HL-60/S4 treated with retinoic acid at 250 ng/mL for 4 days and 3 days (cell line): ENCODE measurements around the gene DSG1.
"Not testable (repeated sequence)": the region's sequence is repeated elsewhere in the genome, so short reads cannot be mapped to it uniquely, and the experiment has no call there.

Experiments
- in situ Hi-C: fragments of 300-500 bp; cut with MboI; formaldehyde crosslinking; loops from 2 replicates; pipeline ENCODE4 v1.7.0; 2022; ENCODE audit warnings: low sequenced_read_pairs

DSG1 gene

GRCh38 chr18:31317860-31318259, at the start of gene DSG1:
Gene DSG1, plus strand, starts transcription at chr18:31318160. Its CDS starts 141 bp downstream, at chr18:31318301.
- in situ Hi-C loops, result no loop called here

DNA sequence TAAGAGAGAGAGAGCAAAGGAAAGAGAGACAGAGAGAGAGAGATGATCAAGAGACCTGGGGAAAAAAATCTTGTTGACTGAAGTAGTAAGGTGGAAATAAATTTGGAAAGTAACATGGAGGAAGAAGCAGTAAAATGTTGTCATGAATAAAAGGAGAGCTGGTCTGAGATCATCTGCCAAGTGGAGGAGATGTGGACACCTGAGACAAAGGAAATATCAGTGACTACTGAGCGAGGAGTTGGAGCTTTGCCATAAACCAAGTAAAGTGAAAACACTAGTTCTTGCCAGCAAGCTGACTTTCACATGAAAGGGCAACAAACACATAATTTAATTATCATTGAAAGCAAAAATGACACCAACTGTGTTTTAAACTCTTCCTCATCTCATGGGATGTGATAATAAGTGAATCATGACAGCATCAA, 49.0 kb upstream of the DSG1 start:
- in situ Hi-C loops, result no loop called here

- in situ Hi-C loops, result no loop called here
Measured at GRCh38 chr18:31269566-31269965, 48.4 kb upstream of the DSG1 start.

- in situ Hi-C loops, result no loop called here
Measured at GRCh38 chr18:31270578-31270977, 47.4 kb upstream of the DSG1 start.

DNA sequence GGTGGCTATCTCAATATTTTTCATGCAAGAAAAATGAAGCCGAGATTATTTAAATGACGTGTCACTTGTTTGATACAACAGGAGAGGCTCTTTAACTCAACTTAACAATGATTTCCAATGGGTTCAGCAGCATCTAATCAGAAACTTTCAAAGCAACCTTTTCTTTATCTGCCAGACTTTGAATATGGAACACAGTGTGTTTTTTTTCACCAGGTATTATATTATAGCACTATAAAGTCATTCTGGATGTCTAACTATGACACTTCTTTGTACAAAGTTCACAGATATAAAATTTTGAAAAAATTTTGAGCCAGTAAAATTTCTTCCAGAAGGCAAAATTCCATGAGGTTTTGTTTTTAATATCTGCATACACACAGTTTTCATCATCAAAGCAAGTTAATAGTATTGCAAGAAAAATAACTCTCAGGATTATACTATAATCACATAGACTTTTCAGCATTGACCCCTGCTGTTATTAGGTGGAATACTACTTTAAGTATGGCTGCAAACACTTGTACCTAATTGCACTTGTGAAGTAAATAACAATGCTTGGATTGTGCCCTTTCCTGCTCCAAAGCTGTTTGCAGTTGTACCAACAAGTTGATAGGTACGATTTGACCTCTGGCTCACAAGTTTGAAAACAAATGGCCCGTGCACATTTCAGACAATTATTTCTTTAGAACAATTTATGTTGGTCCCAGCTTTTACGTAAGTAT, 44.0 kb upstream of the DSG1 start:
- in situ Hi-C loops, result no loop called here

GRCh38 chr18:31274931-31275330, 43.0 kb upstream of the DSG1 start:
- in situ Hi-C loops, result no loop called here

- in situ Hi-C loops, result no loop called here
Measured at GRCh38 chr18:31275722-31276463, 42.1 kb upstream of the DSG1 start.

GRCh38 chr18:31278609-31279071, 39.3 kb upstream of the DSG1 start:
- in situ Hi-C loops, result no loop called here

GRCh38 chr18:31280502-31280901, 37.5 kb upstream of the DSG1 start:
- in situ Hi-C loops, result no loop called here

GRCh38 chr18:31281437-31281836, 36.5 kb upstream of the DSG1 start:
- in situ Hi-C loops, result no loop called here

DNA sequence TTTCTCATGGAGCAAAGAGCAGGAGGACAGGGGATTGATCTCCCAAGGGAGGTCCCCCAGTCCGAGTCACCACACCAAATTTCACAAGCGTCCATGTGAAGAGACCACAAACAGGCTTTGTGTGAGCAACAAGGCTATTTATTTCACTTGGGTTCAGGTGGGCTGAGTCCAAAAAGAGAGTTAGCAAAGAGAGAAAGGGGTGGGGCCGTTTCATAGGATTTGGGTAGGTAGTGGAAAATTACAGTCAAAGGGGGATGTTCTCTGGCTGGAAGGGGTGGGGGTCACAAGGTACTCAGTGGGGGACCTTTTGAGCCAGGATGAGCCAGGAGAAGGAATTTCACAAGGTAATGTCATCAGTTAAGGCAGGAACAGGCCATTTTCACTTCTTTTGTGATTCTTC, 28.5 kb upstream of the DSG1 start:
- in situ Hi-C loops, result not testable (repeated sequence)

DNA sequence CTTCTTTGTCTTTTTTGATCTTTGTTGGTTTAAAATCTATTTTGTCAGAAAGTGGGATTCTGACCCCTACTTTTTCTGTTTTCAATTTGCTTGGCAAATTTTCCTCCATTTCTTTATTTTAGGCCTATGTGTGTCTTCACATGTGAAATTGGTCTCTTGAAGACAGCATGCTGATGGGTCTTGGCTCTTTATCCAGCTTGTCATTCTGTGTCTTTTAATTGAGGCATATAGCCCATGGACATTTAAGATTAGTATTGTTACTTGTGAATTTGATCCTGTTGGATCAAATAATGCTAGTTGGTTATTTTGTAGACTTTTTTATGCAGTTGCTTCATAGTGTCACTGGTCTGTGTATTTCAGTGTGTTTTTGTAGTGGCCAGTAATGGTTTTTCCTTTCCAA, 26.3 kb upstream of the DSG1 start:
- in situ Hi-C loops, result no loop called here

DNA sequence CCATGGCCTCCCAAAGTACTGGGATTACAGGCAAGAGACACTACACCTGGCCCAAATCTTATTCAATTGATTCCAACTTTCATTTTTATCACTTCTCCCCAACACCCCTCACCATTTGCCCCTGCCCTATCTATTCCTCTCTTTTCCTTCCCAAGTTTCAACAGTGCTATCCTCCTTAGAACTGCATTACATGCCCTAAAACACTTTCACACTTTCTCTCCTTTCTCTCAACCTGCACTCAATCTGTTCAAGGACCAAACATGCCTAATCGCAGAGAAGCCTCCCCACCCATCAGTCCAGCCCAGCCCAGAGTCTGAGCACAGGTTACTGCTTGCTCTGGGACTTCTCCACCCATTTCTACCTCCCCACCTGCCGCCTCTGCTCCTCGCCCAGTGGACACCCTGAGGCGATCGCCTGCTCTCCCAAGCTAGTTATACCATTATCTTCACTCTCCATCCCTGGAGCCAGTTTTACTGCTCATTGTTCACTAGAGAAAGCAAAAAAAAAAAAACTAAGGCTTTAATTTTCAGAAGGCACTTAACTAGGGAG, 23.7 kb upstream of the DSG1 start:
- in situ Hi-C loops, result no loop called here

GRCh38 chr18:31297248-31297647, 20.7 kb upstream of the DSG1 start:
- in situ Hi-C loops, result no loop called here

DNA sequence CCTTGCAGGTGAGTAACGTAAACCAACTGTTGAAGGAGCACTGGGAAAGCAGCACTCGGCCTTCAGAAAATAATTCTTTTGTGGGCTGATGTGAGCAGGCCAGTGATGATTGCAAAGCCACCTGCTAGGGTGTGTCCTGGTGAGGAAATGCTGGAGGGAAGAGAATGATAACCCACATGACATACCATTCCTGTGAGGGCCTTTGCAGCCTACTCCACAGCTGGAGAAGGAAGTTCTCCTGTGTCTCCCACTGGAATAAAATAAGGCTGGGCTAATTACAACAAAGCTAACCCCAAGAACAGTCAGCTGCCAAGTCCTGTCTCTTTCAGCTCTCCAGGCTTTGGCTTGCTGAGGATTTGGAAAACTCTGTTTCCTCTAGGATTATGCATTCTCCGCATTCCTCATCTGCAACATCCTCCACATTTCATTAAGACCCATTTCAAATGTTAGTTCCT, 16.7 kb upstream of the DSG1 start:
- in situ Hi-C loops, result no loop called here

DNA sequence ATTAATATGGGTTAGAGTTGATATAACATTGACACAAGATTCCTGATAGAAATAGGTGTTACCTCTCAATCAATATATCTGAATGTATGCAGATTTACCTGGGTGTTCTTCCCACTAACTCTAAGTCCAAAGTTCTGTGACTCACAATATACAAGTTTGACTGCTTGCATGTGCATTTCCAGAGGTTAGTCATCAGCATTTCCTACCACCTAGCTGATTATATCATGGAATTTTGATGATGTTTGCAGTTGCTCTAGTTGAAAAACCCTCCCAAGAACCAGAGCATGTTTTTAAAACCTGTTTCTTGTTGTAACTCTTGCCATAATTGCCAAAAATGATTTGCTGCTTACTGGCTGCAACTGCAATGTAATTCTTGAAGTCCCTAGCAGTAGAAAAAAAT, 15.0 kb upstream of the DSG1 start:
- in situ Hi-C loops, result no loop called here

DNA sequence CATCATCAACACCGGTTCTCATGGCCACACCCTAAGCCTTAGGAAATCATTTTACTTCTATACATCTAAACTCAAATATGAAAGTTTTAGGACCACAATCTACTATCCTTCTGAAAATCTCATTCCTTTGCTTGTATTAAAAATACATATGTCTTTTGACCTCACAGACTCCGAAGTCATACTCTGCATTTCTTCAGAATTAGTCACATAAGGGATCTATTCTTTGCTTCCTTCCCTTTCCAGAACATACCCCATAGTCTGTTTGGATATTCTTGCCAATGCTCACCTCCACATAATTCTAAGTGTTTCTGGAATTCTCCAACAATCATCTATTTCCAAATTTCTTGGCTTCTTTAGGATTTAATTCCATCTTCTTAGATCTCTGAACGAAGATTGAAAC, 14.2 kb upstream of the DSG1 start:
- in situ Hi-C loops, result no loop called here

DNA sequence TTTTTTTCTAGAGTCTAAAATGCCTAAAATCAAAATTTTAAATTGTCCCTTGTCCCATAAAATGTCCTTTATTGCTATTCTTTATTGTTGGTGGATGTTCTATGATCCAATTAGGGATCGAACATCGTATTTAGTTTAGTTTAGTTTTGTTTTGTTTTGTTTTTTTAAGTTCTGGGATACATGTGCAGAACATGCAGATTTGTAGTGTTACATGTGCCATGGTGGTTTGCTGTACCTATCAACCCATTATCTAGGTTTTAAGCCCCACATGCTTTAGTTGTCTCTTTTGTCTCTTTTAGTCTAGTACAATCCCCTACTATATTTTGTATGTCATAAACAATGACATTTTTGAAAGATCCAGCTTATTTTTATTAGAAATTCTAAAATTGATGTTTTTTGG, 8.8 kb upstream of the DSG1 start:
- in situ Hi-C loops, result no loop called here

DNA sequence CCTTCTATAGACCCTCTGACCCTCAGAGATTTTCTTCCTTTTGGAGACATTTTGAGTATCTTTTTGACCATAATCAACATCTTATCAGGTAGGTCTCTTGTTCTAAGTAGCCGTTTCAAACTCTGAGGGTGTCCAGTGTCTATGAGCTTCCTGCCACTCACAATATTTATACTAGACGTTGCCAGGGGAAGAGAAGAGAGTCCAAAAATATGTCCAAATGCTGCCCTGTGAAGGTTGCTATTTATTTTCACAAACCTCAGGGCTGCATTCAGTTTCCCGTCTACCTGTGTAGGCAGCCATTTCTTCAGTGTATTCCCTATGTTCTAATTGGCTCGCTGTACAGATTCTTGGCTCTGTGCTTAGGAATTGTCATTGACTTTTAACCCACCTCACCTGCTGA, 986 bp upstream of the DSG1 start:
- in situ Hi-C loops, result no loop called here

- in situ Hi-C loops, result no loop called here
Measured at GRCh38 chr18:31321719-31322118, 3.8 kb downstream of the DSG1 start.

GRCh38 chr18:31325051-31325450, 7.1 kb downstream of the DSG1 start:
- in situ Hi-C loops, result no loop called here
